Fibroblast of skin of right quadriceps (primary cell): ENCODE results near the gene TRIM63.
"Not testable (repeated sequence)": the region's sequence is repeated elsewhere in the genome, so short reads cannot be mapped to it uniquely, and the experiment has no call there.

Experiments used
- DNase-seq: peaks from one replicate; pipeline ENCODE4 v3.0.0-alpha.2; 2013

Gene TRIM63

GRCh38 chr1:26067432-26067911 is at the start of gene TRIM63:
TRIM63 (minus strand) TSS chr1:26067630; CDS start chr1:26067494, 136 bp downstream.
- no peak for DNase-seq

- DNase-seq: no peak
These were observed 46.9 kb upstream of the TRIM63 start for GRCh38 chr1:26114165-26114927.

- DNase-seq: no peak
These were observed 45.0 kb upstream of the TRIM63 start for GRCh38 chr1:26112407-26112775.

- peak; percentile 96 for DNase-seq
These were observed 44.3 kb upstream of the TRIM63 start, which contains the start of gene PDIK1L for GRCh38 chr1:26111530-26112406. PDIK1L (plus strand) TSS chr1:26111824; CDS start chr1:26114309, 2,485 bp downstream.

GRCh38 chr1:26110731-26111529 is 43.5 kb upstream of the TRIM63 start:
- DNase-seq: peak; percentile 64

- DNase-seq: no peak
These were observed 42.1 kb upstream of the TRIM63 start for GRCh38 chr1:26109229-26110164.

GRCh38 chr1:26105226-26105548 is 37.8 kb upstream of the TRIM63 start:
- DNase-seq: not testable (repeated sequence)

- DNase-seq: peak; percentile 23
These were observed 35.1 kb upstream of the TRIM63 start for GRCh38 chr1:26102526-26102925.

- no peak for DNase-seq
These were observed 34.7 kb upstream of the TRIM63 start for GRCh38 chr1:26102119-26102518.

- DNase-seq: not testable (repeated sequence)
These were observed 32.8 kb upstream of the TRIM63 start for GRCh38 chr1:26100204-26100603.

- DNase-seq: no peak
These were observed 32.4 kb upstream of the TRIM63 start for GRCh38 chr1:26099780-26100179.

- DNase-seq: no peak
These were observed 31.2 kb upstream of the TRIM63 start for GRCh38 chr1:26098602-26099001.

- peak; percentile 71 for DNase-seq
These were observed 30.3 kb upstream of the TRIM63 start for GRCh38 chr1:26097696-26098095.

GRCh38 chr1:26096471-26096870 is 29.0 kb upstream of the TRIM63 start:
- no peak for DNase-seq

GRCh38 chr1:26094677-26095383 is 27.4 kb upstream of the TRIM63 start:
- DNase-seq: no peak

- no peak for DNase-seq
These were observed 26.7 kb upstream of the TRIM63 start for GRCh38 chr1:26094076-26094669.

GRCh38 chr1:26093569-26093968 is 26.1 kb upstream of the TRIM63 start:
- not testable (repeated sequence) for DNase-seq

GRCh38 chr1:26092422-26092821 is 25.0 kb upstream of the TRIM63 start:
- DNase-seq: no peak

- no peak for DNase-seq
These were observed 23.5 kb upstream of the TRIM63 start for GRCh38 chr1:26090893-26091292.

- DNase-seq: no peak
These were observed 21.7 kb upstream of the TRIM63 start for GRCh38 chr1:26089125-26089524.

GRCh38 chr1:26084844-26085243 is 17.4 kb upstream of the TRIM63 start:
- DNase-seq: no peak
